Fibroblast of pulmonary artery (primary cell): ENCODE results near the gene PPP2R5C.

Source experiments
- DNase-seq: peaks from one replicate; pipeline ENCODE4 v3.0.0-alpha.2; 2010; ENCODE audit warnings: low read depth
- H3K4me3 ChIP-seq: replicated peaks from 2 replicates; pipeline ENCODE4 v1.5.1; 2011; ENCODE audit warnings: low read depth, mild to moderate bottlenecking, control low read depth, low read length, moderate library complexity
- CTCF ChIP-seq: IDR thresholded peaks from 2 replicates; pipeline ENCODE4 v1.5.1; 2011; ENCODE audit warnings: mild to moderate bottlenecking, control low read depth, low read length, inconsistent platforms; ENCODE audit errors: missing control alignments

PPP2R5C gene

GRCh38 chr14:101973356-101973755 is 211.8 kb downstream of the PPP2R5C start:
- no peak overlapping the region for H3K4me3 ChIP-seq
- TF ChIP-seq CTCF: no peak
- DNase-seq: no peak

DNA sequence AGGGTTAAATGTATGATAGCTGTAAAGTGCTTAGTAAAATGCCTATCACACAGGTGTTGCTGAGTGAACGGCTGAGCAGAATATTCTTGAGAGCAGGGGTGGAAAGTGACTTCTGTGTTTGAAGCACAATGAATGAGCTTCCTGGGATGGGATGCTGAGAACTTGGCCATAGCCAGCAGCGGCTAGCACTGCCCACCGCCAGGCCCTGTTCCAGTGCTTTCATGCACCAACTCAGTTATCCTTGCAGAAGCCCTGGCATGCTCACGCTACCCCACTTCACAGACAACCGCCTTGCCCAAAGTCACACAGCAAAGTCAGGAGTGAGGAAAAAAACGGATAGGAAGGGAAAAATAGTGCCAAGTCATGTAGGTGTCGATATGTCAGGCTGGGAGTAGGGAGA is 213.7 kb downstream of the PPP2R5C start:
- no peak for DNase-seq
- H3K4me3 ChIP-seq: no peak overlapping the region
- TF ChIP-seq CTCF: no peak
